Measurements from ENCODE around the gene GPRIN3. TPM values are rescaled to one million over a fixed set of nuclear protein-coding genes. Genes with fewer than 3 reads are reported as not detected.

GPRIN3 gene
- total and polyA plus RNA-seq, 10 of the 15 experiments (the other 5 are each of a cell fraction or from before 2014, with no cell fraction given), result under 0.01 to 0.05 (median 0.01) TPM; not detected in 6

DNA sequence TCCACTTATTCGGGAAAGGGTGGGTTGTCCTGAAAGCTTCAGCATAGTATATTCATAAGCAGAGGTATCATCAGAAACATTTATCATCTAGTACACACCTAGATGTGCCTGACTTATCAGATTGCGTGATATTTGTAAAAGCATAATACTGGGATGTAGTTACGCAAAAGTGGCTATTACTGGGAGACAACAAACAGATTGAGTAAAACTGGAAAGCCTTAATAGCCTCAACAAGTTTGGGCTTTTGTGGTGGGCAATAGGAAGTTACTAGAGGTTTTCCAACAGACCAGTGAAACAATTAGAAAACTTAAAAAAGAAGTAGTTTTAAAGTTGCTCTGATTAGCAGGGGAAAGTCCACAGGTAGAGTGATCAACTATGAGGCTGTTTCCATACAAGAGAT lies 39.8 kb downstream of the GPRIN3 start:
- H3K27me3 ChIP-seq (replicated peaks in 1 of 2; ENCODE audit: control insufficient read depth in 2 of 2, insufficient read depth in 2 of 2, low read length in 1 of 2), result no peaks in the 10 kb centered on the region
- ChIA-PET CTCF (no interaction called here), SMC1A (ENCODE audit: uncharacterized antibody, unreplicated experiment) (no interaction called here), RAD21 (ENCODE audit: unreplicated experiment) (no interaction called here), POLR2A (no interaction called here)
- intact Hi-C loops (cut with micrococcal nuclease; ENCODE audit: unreplicated experiment) (no loop called here), in situ Hi-C loops (cut with MboI) (no loop called here)
- no peak overlapping the region for H3K4me3 ChIP-seq
- no peak overlapping the region for H3K4me2 ChIP-seq (ENCODE audit: control insufficient read depth, insufficient read depth)
- WGBS (ENCODE audit: insufficient coverage, insufficient replicate concordance, low lambda C conversion rate, missing lambda C conversion rate), result 48% methylated on average over 3 of the region's 3 CpGs
- H3K4me1 ChIP-seq (ENCODE audit: control insufficient read depth, insufficient read depth, low read length), result no peaks in the 10 kb centered on the region
- ATAC-seq (no peak), FAIRE-seq (no peak), DNase-seq (ENCODE audit: low read depth, low spot score) (no peak)
- H3K9me3 ChIP-seq (replicated peaks; ENCODE audit: control insufficient read depth, insufficient read depth, low read length), result no peaks in the 10 kb centered on the region
- no peak overlapping the region for H3K27ac ChIP-seq (ENCODE audit: control insufficient read depth, insufficient read depth)
- TF ChIP-seq, protein P1, sequence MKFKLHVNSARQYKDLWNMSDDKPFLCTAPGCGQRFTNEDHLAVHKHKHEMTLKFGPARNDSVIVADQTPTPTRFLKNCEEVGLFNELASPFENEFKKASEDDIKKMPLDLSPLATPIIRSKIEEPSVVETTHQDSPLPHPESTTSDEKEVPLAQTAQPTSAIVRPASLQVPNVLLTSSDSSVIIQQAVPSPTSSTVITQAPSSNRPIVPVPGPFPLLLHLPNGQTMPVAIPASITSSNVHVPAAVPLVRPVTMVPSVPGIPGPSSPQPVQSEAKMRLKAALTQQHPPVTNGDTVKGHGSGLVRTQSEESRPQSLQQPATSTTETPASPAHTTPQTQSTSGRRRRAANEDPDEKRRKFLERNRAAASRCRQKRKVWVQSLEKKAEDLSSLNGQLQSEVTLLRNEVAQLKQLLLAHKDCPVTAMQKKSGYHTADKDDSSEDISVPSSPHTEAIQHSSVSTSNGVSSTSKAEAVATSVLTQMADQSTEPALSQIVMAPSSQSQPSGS (IDR thresholded peaks at IDR 0.05; ENCODE audit: low read length), result no peak
- no peak for TF ChIP-seq CREB1 (IDR thresholded peaks at IDR 0.05; ENCODE audit: low read depth)
- TF ChIP-seq ZNF217 (IDR thresholded peaks at IDR 0.05), result no peak
- TF ChIP-seq ZNF384 (IDR thresholded peaks at IDR 0.05; ENCODE audit: borderline replicate concordance, low read depth, low read length), result no peak
- no peak for TF ChIP-seq MTA3 (IDR thresholded peaks at IDR 0.05; ENCODE audit: borderline replicate concordance, low read length)
- no TSS peak for BruUV-seq (replicated peaks)
- no peaks in the 10 kb centered on the region for H4K20me1 ChIP-seq (ENCODE audit: control insufficient read depth, insufficient read depth)
- H3K79me2 ChIP-seq (ENCODE audit: control insufficient read depth, insufficient read depth, low read length), result no peaks in the 10 kb centered on the region
- H3K36me3 ChIP-seq (ENCODE audit: control insufficient read depth in 2 of 2, insufficient read depth in 2 of 2, low read length in 1 of 2), result no peaks in the 10 kb centered on the region
- no peak overlapping the region for H3K9ac ChIP-seq (ENCODE audit: control insufficient read depth, insufficient read depth, low read length)
- no peak overlapping the region for H2AFZ ChIP-seq (ENCODE audit: control insufficient read depth, low read depth, low read length)

DNA sequence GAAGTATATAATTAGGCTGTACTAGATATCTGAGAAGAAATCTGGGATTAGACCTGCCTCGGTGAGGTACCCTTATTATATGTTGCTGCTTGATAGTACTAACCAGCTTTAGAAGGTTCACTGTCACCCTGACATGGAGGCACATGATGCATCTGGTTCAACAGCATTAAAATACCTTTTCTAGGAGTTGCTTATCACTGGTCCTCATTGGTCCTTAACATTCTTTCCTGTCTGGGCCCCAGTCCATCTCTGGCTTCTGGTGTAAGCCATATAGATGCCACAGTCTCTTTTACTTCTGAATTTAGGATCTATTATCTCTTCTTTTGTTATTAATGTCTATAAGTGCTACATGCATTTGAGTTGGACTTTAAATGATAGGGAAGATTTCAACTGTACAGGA lies 40.2 kb downstream of the GPRIN3 start:
- no peaks in the 10 kb centered on the region for H3K4me1 ChIP-seq (ENCODE audit: control insufficient read depth, insufficient read depth, low read length)
- no peaks in the 10 kb centered on the region for H3K79me2 ChIP-seq (ENCODE audit: control insufficient read depth, insufficient read depth, low read length)
- H3K27ac ChIP-seq (ENCODE audit: control insufficient read depth, insufficient read depth), result no peak overlapping the region
- in situ Hi-C loops (cut with MboI) (no loop called here), intact Hi-C loops (cut with micrococcal nuclease; ENCODE audit: unreplicated experiment) (no loop called here)
- RAD21 ChIA-PET (ENCODE audit: unreplicated experiment), result no interaction called here
- H3K36me3 ChIP-seq (ENCODE audit: control insufficient read depth in 2 of 2, insufficient read depth in 2 of 2, low read length in 1 of 2), result no peaks in the 10 kb centered on the region
- no peaks in the 10 kb centered on the region for H3K9me3 ChIP-seq (replicated peaks; ENCODE audit: control insufficient read depth, insufficient read depth, low read length)
- WGBS (ENCODE audit: insufficient coverage, insufficient replicate concordance, low lambda C conversion rate, missing lambda C conversion rate), result 43% methylated on average over 1 of the region's 1 CpG
- no peak overlapping the region for H3K4me2 ChIP-seq (ENCODE audit: control insufficient read depth, insufficient read depth)
- POLR2A ChIA-PET, result no interaction called here
- no peaks in the 10 kb centered on the region for H3K27me3 ChIP-seq (replicated peaks in 1 of 2; ENCODE audit: control insufficient read depth in 2 of 2, insufficient read depth in 2 of 2, low read length in 1 of 2)
- no peaks in the 10 kb centered on the region for H4K20me1 ChIP-seq (ENCODE audit: control insufficient read depth, insufficient read depth)
- SMC1A ChIA-PET (ENCODE audit: uncharacterized antibody, unreplicated experiment), result no interaction called here
- H3K4me3 ChIP-seq, result no peak overlapping the region
- ATAC-seq (no peak), FAIRE-seq (no peak), DNase-seq (ENCODE audit: low read depth, low spot score) (no peak)
- CTCF ChIA-PET, result no interaction called here
- H2AFZ ChIP-seq (ENCODE audit: control insufficient read depth, low read depth, low read length), result no peak overlapping the region
- no TSS peak for BruUV-seq (replicated peaks)
- no peak overlapping the region for H3K9ac ChIP-seq (ENCODE audit: control insufficient read depth, insufficient read depth, low read length)
- TF ChIP-seq BCLAF1 (IDR thresholded peaks at IDR 0.05) (no peak), CBX5 (IDR thresholded peaks at IDR 0.05; ENCODE audit: low read depth) (no peak), CHD4 (IDR thresholded peaks at IDR 0.05) (no peak), TAF1 (IDR thresholded peaks at IDR 0.05; ENCODE audit: borderline replicate concordance, low read depth, low read length) (no peak), MXI1 (IDR thresholded peaks at IDR 0.05; ENCODE audit: low read depth, low read length) (no peak), NR2C2 (IDR thresholded peaks at IDR 0.05; ENCODE audit: borderline replicate concordance, control insufficient read depth, insufficient read length, low read depth) (no peak), BMI1 (IDR thresholded peaks at IDR 0.05; ENCODE audit: borderline replicate concordance) (no peak), ZBED1 (IDR thresholded peaks at IDR 0.05; ENCODE audit: borderline replicate concordance) (no peak), RAD51 (IDR thresholded peaks at IDR 0.05) (no peak)
- TF ChIP-seq, protein P2, sequence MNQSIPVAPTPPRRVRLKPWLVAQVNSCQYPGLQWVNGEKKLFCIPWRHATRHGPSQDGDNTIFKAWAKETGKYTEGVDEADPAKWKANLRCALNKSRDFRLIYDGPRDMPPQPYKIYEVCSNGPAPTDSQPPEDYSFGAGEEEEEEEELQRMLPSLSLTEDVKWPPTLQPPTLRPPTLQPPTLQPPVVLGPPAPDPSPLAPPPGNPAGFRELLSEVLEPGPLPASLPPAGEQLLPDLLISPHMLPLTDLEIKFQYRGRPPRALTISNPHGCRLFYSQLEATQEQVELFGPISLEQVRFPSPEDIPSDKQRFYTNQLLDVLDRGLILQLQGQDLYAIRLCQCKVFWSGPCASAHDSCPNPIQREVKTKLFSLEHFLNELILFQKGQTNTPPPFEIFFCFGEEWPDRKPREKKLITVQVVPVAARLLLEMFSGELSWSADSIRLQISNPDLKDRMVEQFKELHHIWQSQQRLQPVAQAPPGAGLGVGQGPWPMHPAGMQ (IDR thresholded peaks at IDR 0.05; ENCODE audit: borderline replicate concordance), result no peak
